Prostate gland (tissue), 2 donors: ENCODE results near the gene CEP20.

Experiments used
- POLR2A ChIP-seq: fragments of 450-650 bp; IDR thresholded peaks from one replicate; pipeline ENCODE4 v1.6.1; 2016; ENCODE audit warnings: antibody characterized with exemption, mild to moderate bottlenecking
- POLR2AphosphoS5 ChIP-seq: sonication (generic); formaldehyde crosslinking; IDR thresholded peaks from one replicate; pipeline ENCODE4 v1.6.1; 2017; ENCODE audit warnings: antibody characterized with exemption
- TF ChIP-seq, protein P1 (sequence below), 4 experiments: fragments of 200-600 bp in 2 of 4; fragments of 450-650 bp in 2 of 4; sonication (generic) in 2 of 4; IDR thresholded peaks; 1 replicate in 3 of 4; 2 replicates in 1 of 4; pipeline ENCODE4 v1.5.1; 2016 to 2019; ENCODE audit warnings: antibody characterized with exemption in 4 of 4, mild to moderate bottlenecking in 2 of 4, moderate library complexity in 2 of 4

DNA sequence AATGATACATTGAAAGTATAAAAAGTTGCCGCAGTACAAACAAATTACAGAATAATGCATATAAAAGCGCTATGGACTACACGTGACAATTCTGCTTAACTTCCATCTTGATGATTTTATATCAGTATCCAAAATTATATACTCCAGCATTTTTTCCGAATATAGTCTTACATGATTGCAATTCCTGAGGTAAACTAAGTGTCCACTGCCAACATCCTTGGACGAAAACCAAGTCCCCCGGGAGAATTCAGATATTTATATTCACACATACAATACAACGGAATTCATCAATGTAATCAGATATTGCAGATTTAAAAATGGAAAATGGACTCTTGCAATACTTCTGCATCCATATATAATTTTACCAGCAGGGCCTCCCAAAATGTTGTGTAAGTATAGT lies 22.7 kb downstream of the CEP20 start:
- TF ChIP-seq, protein P1, sequence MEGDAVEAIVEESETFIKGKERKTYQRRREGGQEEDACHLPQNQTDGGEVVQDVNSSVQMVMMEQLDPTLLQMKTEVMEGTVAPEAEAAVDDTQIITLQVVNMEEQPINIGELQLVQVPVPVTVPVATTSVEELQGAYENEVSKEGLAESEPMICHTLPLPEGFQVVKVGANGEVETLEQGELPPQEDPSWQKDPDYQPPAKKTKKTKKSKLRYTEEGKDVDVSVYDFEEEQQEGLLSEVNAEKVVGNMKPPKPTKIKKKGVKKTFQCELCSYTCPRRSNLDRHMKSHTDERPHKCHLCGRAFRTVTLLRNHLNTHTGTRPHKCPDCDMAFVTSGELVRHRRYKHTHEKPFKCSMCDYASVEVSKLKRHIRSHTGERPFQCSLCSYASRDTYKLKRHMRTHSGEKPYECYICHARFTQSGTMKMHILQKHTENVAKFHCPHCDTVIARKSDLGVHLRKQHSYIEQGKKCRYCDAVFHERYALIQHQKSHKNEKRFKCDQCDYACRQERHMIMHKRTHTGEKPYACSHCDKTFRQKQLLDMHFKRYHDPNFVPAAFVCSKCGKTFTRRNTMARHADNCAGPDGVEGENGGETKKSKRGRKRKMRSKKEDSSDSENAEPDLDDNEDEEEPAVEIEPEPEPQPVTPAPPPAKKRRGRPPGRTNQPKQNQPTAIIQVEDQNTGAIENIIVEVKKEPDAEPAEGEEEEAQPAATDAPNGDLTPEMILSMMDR (IDR thresholded peaks at IDR 0.05): no peak
- no peak for TF ChIP-seq POLR2A
- TF ChIP-seq POLR2AphosphoS5: no peak
